GM18868 (cell line): ENCODE data around the gene CPED1.

Source experiments
- ATAC-seq: cut with Tn5 transposase; IDR thresholded peaks from one replicate; pipeline ENCODE4 v1.9.1; 2021; ENCODE audit warnings: mild to moderate bottlenecking, moderate library complexity; ENCODE audit not compliant: unreplicated experiment

Gene CPED1

GRCh38 chr7:121331574-121331973 lies 343.1 kb downstream of the CPED1 start:
- ATAC-seq, result no peak

DNA sequence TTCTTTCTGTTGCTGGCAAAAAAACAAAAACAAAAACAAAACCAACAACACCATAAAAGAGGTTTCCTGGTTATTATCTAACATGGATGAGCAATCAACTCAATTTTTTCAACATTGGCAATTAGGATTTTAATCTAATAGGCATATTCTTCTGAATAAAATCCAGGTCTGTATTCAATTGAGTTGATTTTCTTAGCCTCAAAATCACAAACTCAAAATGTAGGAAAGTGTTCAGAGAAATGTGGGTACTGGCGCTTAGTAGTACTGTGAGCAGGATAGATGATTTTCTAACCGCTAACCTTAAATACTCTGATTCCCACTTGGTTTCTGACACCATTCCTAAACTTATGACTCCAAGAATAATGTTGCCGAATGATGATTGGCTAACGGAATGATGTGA lies 345.9 kb downstream of the CPED1 start:
- no peak for ATAC-seq

GRCh38 chr7:121334875-121335648 lies 346.6 kb downstream of the CPED1 start:
- no peak for ATAC-seq

DNA sequence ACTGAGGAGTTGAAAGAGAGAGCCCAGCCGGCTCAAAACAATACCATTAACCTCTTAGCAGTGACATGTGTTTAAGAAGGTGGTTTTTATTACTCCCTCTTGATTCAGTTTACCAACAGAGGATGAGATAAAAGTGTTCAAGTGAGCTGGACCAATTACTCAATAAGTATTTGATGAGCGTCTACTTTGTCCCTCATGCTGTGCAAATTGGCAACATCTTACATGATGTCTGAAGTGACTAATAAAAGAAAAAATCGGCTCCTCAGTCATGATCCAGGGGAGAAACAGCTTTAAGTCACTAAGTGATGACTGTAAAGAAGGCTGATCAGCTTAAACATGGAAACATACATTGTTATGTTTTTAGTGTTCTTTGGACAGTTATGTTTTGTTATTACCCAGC lies 348.1 kb downstream of the CPED1 start:
- ATAC-seq, result no peak

DNA sequence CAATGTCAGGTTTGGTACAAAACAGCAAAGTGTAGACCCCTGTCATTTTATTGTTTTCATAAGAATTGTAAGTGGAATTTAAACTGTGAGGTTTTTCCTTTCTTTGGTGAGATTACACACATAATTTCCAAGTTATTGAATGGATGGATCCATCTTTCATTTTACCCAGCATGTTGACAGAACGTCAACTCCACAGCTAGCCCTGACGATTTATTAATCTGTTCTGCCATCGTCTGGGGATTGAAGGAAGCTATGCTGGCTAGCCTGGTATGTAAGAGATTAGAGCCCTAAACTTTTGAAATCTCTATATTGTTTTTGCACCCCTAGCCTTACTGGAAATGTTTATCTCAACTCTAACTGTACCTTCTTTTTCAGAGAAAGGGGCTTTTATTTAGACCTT lies 348.9 kb downstream of the CPED1 start:
- peak; percentile 76 for ATAC-seq

DNA sequence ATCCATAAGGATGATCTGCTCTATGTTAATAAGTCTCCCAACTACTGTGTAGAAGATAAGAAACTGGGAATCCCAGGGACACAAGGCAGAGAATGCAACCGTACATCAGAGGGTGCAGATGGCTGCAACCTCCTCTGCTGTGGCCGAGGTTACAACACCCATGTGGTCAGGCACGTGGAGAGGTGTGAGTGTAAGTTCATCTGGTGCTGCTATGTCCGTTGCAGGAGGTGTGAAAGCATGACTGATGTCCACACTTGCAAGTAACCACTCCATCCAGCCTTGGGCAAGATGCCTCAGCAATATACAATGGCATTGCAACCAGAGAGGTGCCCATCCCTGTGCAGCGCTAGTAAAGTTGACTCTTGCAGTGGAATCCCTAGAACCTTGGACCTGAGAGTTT lies 350.6 kb downstream of the CPED1 start:
- no peak for ATAC-seq

- no peak for ATAC-seq
Observed at GRCh38 chr7:121341933-121342332, 353.4 kb downstream of the CPED1 start.

DNA sequence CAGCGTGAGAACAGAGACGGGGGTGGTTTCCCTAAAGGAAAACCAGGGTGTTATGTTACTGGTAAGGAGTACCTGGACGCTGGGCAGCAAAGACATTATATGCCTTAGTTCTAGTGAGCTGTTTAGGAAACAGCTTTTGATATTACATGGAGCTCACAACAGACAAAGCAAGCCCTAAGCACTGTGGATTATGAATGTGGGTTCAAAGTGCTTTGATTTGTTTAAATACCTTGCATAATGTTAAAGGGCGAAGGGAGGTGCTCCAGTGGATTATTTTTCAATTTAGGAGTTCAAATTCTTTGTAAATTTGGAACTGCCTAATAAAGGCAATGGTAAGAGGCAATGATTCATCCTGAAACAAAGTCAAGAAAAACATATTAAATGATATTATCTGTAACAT lies 354.1 kb downstream of the CPED1 start:
- ATAC-seq, result no peak

DNA sequence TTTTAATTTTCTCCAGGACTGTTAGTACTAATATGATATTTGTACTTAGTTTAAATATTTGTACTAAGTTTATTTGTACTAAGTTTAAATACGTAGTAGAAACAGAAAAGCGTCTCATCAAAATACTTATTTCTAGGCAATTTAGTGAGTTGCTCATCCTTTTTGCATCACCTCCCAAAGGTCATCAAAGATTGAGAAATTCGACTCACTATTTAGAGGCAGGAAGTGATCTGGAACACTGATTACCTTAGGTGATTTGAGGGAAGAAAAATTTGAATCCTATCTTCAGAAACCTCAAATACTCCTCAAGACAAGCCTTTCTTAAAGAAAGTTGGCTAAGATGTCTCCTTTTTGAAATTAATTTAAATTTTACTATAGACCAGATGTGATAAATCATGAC lies 354.8 kb downstream of the CPED1 start:
- ATAC-seq, result no peak

DNA sequence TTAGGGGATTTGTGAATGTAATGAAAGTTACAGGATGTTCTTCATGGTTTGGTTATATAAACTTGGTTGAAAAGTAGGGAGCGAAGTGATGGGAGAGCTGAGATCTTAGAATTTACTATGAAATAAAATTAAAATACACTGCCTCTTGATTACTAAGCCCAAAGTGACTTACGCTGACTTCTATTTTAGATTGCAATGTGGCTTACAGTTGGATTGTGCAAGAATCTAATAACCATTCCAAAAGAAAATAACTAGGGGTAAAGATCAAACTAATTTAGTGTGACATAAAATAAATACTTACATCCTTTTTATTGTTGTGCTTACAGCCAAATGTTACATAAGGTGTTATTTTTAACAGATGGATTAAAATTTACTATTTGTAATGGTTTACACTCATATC lies 355.6 kb downstream of the CPED1 start:
- ATAC-seq, result no peak

GRCh38 chr7:121344497-121344896 lies 356.0 kb downstream of the CPED1 start:
- no peak for ATAC-seq
